WTC11 (cell line): ENCODE data around the gene ROBO2. TPM values are rescaled to one million over a fixed set of nuclear protein-coding genes. Genes with fewer than 3 reads are reported as not detected.
A peak's percentile ranks its signal among the peaks of the same experiment; 100 is the strongest.

ENCODE experiments used
- ATAC-seq: fragments of 200-7000 bp; cut with Tn5 transposase; 2 replicates; pipeline ENCODE4 v1.10.0; 2021; ENCODE audit warnings: mild to moderate bottlenecking, moderate library complexity
- CTCF ChIA-PET: fragments of 300-600 bp; sonication (Branson Sonifier 250); formaldehyde crosslinking; loops from one replicate; lab custom pipeline; 2021; ENCODE audit warnings: antibody characterized with exemption; lab: Charles Lee
- POLR2A ChIA-PET: fragments of 350-600 bp; sonication (Branson Sonifier 250); formaldehyde crosslinking; loops from one replicate; lab custom pipeline; 2021; ENCODE audit warnings: antibody characterized with exemption; lab: Charles Lee
- DNase-seq: peaks from one replicate; pipeline ENCODE4 v3.0.0; 2021; ENCODE audit warnings: low spot score
- H3K27ac Mint-ChIP-seq: 2 replicates; pipeline ENCODE4 v1.8.0; 2021; ENCODE audit warnings: mixed read lengths
- H3K27me3 Mint-ChIP-seq: 2 replicates; pipeline ENCODE4 v1.8.0; 2021; ENCODE audit warnings: low read depth, mild to moderate bottlenecking, moderate library complexity, mixed read lengths
- H3K36me3 Mint-ChIP-seq: 2 replicates; pipeline ENCODE4 v1.8.0; 2021; ENCODE audit warnings: mixed read lengths
- H3K4me1 Mint-ChIP-seq: 2 replicates; pipeline ENCODE4 v1.8.0; 2022; ENCODE audit warnings: mixed read lengths
- H3K4me3 Mint-ChIP-seq: 2 replicates; pipeline ENCODE4 v1.8.0; 2021; ENCODE audit warnings: mild to moderate bottlenecking, moderate library complexity, mixed read lengths
- H3K9me3 Mint-ChIP-seq: 2 replicates; pipeline ENCODE4 v1.8.0; 2021; ENCODE audit warnings: mixed read lengths
- CREB1 ChIP-seq: sonication (generic); formaldehyde crosslinking; IDR thresholded peaks from 2 replicates; pipeline ENCODE4 v1.8.0; 2023; ENCODE audit warnings: mild to moderate bottlenecking, missing genetic modification reagents
- FOXP1 ChIP-seq: sonication (generic); formaldehyde crosslinking; IDR thresholded peaks from 2 replicates; pipeline ENCODE4 v1.8.0; 2022; ENCODE audit warnings: missing genetic modification reagents, mild to moderate bottlenecking, moderate library complexity, borderline replicate concordance
- GABPB1 ChIP-seq: sonication (generic); formaldehyde crosslinking; IDR thresholded peaks from 2 replicates; pipeline ENCODE4 v1.8.1; 2023; ENCODE audit warnings: mild to moderate bottlenecking, missing genetic modification reagents
- GRHL2 ChIP-seq: fragments of 250-450 bp; sonication (Bioruptor Pico); IDR thresholded peaks from 2 replicates; pipeline ENCODE4 v1.8.0; 2022; ENCODE audit warnings: mild to moderate bottlenecking, moderate library complexity; ENCODE audit not compliant: insufficient replicate concordance, severe bottlenecking
- MXD4 ChIP-seq: fragments of 250-450 bp; sonication (Bioruptor Pico); IDR thresholded peaks from 2 replicates; pipeline ENCODE4 v1.8.0; 2021; ENCODE audit warnings: mild to moderate bottlenecking, moderate library complexity, borderline replicate concordance
- NR3C1 ChIP-seq: sonication (generic); formaldehyde crosslinking; conservative IDR thresholded peaks from 2 replicates; pipeline ENCODE4 v1.8.1; 2023; ENCODE audit warnings: low read depth, mild to moderate bottlenecking, missing genetic modification reagents
- PRRX2 ChIP-seq: fragments of 250-450 bp; sonication (Bioruptor Pico); IDR thresholded peaks from 2 replicates; pipeline ENCODE4 v1.8.0; 2021; ENCODE audit warnings: mild to moderate bottlenecking
- SMAD4 ChIP-seq: sonication (generic); formaldehyde crosslinking; IDR thresholded peaks from 2 replicates; pipeline ENCODE4 v1.8.0; 2022; ENCODE audit warnings: mild to moderate bottlenecking, missing genetic modification reagents
- ZNF121 ChIP-seq: sonication (generic); formaldehyde crosslinking; IDR thresholded peaks from 2 replicates; pipeline ENCODE4 v1.8.0; 2023; ENCODE audit warnings: missing genetic modification reagents
- ZNF219 ChIP-seq: sonication (generic); formaldehyde crosslinking; IDR thresholded peaks from 2 replicates; pipeline ENCODE4 v1.8.0; 2023; ENCODE audit warnings: missing genetic modification reagents, mild to moderate bottlenecking, borderline replicate concordance
- ZNF263 ChIP-seq: sonication (generic); formaldehyde crosslinking; IDR thresholded peaks from 2 replicates; pipeline ENCODE4 v1.8.1; 2022; ENCODE audit warnings: low read depth, mild to moderate bottlenecking, moderate library complexity, missing genetic modification reagents
- total RNA-seq: library from RNA; stranded (reverse); gene quantifications from 3 replicates; pipeline ENCODE4 v1.2.3, GENCODE V29; 2021
- TF ChIP-seq, protein P1 (sequence below): sonication (generic); formaldehyde crosslinking; IDR thresholded peaks from 2 replicates; pipeline ENCODE4 v1.8.1; 2022; ENCODE audit warnings: low read depth, mild to moderate bottlenecking, moderate library complexity, missing genetic modification reagents, borderline replicate concordance
- TF ChIP-seq, protein P2 (sequence below): fragments of 200-600 bp; IDR thresholded peaks from 2 replicates; pipeline ENCODE4 v1.8.0; 2022; ENCODE audit warnings: antibody characterized with exemption
- TF ChIP-seq, protein P3 (sequence below): sonication (generic); formaldehyde crosslinking; IDR thresholded peaks from 2 replicates; pipeline ENCODE4 v1.8.0; 2023; ENCODE audit warnings: mild to moderate bottlenecking, missing genetic modification reagents
- TF ChIP-seq, protein P4 (sequence below): fragments of 250-450 bp; sonication (Bioruptor Pico); IDR thresholded peaks from 2 replicates; pipeline ENCODE4 v1.9.0; 2021; ENCODE audit warnings: moderate library complexity, mild to moderate bottlenecking, inconsistent platforms, borderline replicate concordance
- TF ChIP-seq, protein P5 (sequence below): sonication (generic); formaldehyde crosslinking; IDR thresholded peaks from 2 replicates; pipeline ENCODE4 v1.8.1; 2022; ENCODE audit warnings: low read depth, missing genetic modification reagents, borderline replicate concordance
- TF ChIP-seq, protein P6 (sequence below): sonication (generic); formaldehyde crosslinking; IDR thresholded peaks from 2 replicates; pipeline ENCODE4 v1.8.0; 2022; ENCODE audit warnings: mild to moderate bottlenecking, missing genetic modification reagents
- TF ChIP-seq, protein P7 (sequence below): sonication (generic); formaldehyde crosslinking; IDR thresholded peaks from 2 replicates; pipeline ENCODE4 v1.8.1; 2023; ENCODE audit warnings: mild to moderate bottlenecking, missing genetic modification reagents, moderate library complexity

Gene ROBO2
- total RNA-seq, 1 experiment from 2014 or later, result 11.7 TPM

DNA sequence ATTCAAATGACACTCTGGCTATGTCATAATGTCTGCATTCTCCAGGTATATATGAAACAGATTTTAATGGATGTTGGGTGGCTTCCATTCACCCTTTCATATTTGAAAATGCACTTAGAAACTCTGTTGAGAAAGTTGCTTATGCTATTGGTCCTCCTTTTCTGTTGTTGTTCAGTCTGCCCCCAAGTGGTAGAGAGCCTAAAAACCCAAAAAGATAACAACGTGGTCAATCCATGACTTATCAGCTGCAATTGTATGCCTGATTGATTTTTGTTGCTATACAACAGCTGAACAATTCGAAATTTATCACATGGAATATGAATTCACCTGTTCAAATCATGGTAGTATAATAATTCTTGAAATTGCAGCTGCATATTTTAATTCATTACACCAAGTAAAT, 279.8 kb downstream of the ROBO2 start:
- ATAC-seq (peak; percentile 73), DNase-seq (no peak)
- no peak for TF ChIP-seq PRRX2 (CRISPR knock-in tag)
- TF ChIP-seq, protein P1, sequence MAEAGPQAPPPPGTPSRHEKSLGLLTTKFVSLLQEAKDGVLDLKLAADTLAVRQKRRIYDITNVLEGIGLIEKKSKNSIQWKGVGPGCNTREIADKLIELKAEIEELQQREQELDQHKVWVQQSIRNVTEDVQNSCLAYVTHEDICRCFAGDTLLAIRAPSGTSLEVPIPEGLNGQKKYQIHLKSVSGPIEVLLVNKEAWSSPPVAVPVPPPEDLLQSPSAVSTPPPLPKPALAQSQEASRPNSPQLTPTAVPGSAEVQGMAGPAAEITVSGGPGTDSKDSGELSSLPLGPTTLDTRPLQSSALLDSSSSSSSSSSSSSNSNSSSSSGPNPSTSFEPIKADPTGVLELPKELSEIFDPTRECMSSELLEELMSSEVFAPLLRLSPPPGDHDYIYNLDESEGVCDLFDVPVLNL (CRISPR knock-in tag), result no peak
- no peak for TF ChIP-seq ZNF121 (CRISPR knock-in tag)
- TF ChIP-seq, protein P2, sequence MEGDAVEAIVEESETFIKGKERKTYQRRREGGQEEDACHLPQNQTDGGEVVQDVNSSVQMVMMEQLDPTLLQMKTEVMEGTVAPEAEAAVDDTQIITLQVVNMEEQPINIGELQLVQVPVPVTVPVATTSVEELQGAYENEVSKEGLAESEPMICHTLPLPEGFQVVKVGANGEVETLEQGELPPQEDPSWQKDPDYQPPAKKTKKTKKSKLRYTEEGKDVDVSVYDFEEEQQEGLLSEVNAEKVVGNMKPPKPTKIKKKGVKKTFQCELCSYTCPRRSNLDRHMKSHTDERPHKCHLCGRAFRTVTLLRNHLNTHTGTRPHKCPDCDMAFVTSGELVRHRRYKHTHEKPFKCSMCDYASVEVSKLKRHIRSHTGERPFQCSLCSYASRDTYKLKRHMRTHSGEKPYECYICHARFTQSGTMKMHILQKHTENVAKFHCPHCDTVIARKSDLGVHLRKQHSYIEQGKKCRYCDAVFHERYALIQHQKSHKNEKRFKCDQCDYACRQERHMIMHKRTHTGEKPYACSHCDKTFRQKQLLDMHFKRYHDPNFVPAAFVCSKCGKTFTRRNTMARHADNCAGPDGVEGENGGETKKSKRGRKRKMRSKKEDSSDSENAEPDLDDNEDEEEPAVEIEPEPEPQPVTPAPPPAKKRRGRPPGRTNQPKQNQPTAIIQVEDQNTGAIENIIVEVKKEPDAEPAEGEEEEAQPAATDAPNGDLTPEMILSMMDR, result 0 out of 2 replicates have a peak, but pooled peaks have one; percentile 25
- TF ChIP-seq SMAD4 (CRISPR knock-in tag), result no peak
- TF ChIP-seq, protein P3, sequence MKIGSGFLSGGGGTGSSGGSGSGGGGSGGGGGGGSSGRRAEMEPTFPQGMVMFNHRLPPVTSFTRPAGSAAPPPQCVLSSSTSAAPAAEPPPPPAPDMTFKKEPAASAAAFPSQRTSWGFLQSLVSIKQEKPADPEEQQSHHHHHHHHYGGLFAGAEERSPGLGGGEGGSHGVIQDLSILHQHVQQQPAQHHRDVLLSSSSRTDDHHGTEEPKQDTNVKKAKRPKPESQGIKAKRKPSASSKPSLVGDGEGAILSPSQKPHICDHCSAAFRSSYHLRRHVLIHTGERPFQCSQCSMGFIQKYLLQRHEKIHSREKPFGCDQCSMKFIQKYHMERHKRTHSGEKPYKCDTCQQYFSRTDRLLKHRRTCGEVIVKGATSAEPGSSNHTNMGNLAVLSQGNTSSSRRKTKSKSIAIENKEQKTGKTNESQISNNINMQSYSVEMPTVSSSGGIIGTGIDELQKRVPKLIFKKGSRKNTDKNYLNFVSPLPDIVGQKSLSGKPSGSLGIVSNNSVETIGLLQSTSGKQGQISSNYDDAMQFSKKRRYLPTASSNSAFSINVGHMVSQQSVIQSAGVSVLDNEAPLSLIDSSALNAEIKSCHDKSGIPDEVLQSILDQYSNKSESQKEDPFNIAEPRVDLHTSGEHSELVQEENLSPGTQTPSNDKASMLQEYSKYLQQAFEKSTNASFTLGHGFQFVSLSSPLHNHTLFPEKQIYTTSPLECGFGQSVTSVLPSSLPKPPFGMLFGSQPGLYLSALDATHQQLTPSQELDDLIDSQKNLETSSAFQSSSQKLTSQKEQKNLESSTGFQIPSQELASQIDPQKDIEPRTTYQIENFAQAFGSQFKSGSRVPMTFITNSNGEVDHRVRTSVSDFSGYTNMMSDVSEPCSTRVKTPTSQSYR (CRISPR knock-in tag), result no peak
- TF ChIP-seq GABPB1, result no peak
- H3K4me1 Mint-ChIP-seq, result peaks cover 13% of the 10 kb centered on the region
- no peak overlapping the region for H3K27ac Mint-ChIP-seq
- no peaks in the 10 kb centered on the region for H3K27me3 Mint-ChIP-seq
- H3K4me3 Mint-ChIP-seq, result no peak overlapping the region
- H3K36me3 Mint-ChIP-seq, result no peaks in the 10 kb centered on the region
- POLR2A ChIA-PET, result interaction anchor here (0.6 kb wide), 1 partner anchor 282 kb away, joined by 4 read pairs; no protein-coding TSS in a partner anchor
- CTCF ChIA-PET, result interaction anchor here (0.7 to 3.7 kb wide), 30 partner anchors 10 to 1180 kb away, joined by 3 to 59 read pairs (median 4); partner anchors contain the start of gene ROBO2
- no peaks in the 10 kb centered on the region for H3K9me3 Mint-ChIP-seq

DNA sequence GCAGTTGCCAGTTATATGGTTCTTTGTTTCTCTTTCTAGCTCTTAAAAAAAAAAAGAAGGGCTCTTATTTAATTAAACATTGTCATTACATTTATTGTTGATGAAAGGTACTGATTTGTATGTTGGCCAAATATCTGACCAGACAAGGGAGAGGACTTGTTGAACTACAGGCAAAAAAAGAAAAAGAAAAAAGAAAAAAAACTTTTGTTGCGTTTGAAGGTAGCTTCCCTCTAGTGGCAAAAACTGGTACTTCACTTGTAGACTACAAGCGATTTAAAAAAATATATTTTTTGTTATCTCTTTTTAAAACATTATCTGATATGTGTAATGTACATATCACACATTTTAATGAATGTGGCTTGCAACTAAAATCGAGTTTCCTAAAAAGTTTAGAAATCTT, 280.6 kb downstream of the ROBO2 start:
- ATAC-seq (no peak), DNase-seq (no peak)
- H3K4me3 Mint-ChIP-seq, result no peak overlapping the region
- POLR2A ChIA-PET, result interaction anchor here (0.6 kb wide), 1 partner anchor 282 kb away, joined by 4 read pairs; no protein-coding TSS in a partner anchor
- no peaks in the 10 kb centered on the region for H3K27me3 Mint-ChIP-seq
- H3K4me1 Mint-ChIP-seq, result peaks cover 13% of the 10 kb centered on the region
- H3K9me3 Mint-ChIP-seq, result no peaks in the 10 kb centered on the region
- no peak overlapping the region for H3K27ac Mint-ChIP-seq
- CTCF ChIA-PET, result interaction anchor here (0.7 to 3.7 kb wide), 38 partner anchors 9 to 1179 kb away, joined by 3 to 59 read pairs (median 4); partner anchors contain the start of gene ROBO2
- TF ChIP-seq, protein P4, sequence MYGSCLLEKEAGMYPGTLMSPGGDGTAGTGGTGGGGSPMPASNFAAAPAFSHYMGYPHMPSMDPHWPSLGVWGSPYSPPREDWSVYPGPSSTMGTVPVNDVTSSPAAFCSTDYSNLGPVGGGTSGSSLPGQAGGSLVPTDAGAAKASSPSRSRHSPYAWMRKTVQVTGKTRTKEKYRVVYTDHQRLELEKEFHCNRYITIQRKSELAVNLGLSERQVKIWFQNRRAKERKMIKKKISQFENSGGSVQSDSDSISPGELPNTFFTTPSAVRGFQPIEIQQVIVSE (CRISPR knock-in tag), result no peak
- TF ChIP-seq, protein P2, result peak; percentile 71
- H3K36me3 Mint-ChIP-seq, result no peaks in the 10 kb centered on the region

DNA sequence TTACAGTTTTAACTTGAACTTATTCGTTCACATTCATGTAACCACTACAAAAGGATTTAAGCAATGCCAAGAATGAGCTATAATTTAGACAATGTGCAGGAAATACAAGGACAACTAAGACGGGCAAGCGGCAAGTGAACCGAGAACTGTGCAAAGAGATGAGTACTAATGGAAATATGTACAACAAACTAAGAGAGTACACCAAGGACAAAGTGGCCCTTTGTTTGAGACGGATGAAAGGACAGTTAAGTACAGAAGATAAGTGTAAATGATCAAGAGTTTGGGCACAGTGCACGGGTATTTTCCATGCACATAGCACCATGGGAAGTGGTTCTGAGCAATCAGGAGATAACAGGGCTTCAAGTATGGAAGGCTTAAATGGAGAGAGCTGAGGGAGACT, 281.7 kb downstream of the ROBO2 start:
- peaks cover 13% of the 10 kb centered on the region for H3K4me1 Mint-ChIP-seq
- H3K27me3 Mint-ChIP-seq, result no peaks in the 10 kb centered on the region
- no peaks in the 10 kb centered on the region for H3K9me3 Mint-ChIP-seq
- POLR2A ChIA-PET, result no interaction called here
- ATAC-seq, result no peak
- DNase-seq, result no peak
- H3K36me3 Mint-ChIP-seq, result no peaks in the 10 kb centered on the region
- H3K4me3 Mint-ChIP-seq, result no peak overlapping the region
- CTCF ChIA-PET, result interaction anchor here (2.3 to 3.7 kb wide), 4 partner anchors 12 to 283 kb away, joined by 13 to 59 read pairs (median 22); partner anchors contain the start of gene ROBO2
- H3K27ac Mint-ChIP-seq, result peak overlapping the region; percentile 20; the same call in 1 of the 2 replicates
- TF ChIP-seq, protein P5, sequence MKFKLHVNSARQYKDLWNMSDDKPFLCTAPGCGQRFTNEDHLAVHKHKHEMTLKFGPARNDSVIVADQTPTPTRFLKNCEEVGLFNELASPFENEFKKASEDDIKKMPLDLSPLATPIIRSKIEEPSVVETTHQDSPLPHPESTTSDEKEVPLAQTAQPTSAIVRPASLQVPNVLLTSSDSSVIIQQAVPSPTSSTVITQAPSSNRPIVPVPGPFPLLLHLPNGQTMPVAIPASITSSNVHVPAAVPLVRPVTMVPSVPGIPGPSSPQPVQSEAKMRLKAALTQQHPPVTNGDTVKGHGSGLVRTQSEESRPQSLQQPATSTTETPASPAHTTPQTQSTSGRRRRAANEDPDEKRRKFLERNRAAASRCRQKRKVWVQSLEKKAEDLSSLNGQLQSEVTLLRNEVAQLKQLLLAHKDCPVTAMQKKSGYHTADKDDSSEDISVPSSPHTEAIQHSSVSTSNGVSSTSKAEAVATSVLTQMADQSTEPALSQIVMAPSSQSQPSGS (CRISPR knock-in tag), result no peak
- TF ChIP-seq GRHL2 (CRISPR knock-in tag) (no peak), ZNF219 (CRISPR knock-in tag) (no peak), FOXP1 (no peak), MXD4 (CRISPR knock-in tag) (no peak), NR3C1 (CRISPR knock-in tag) (no peak), ZNF263 (no peak), CREB1 (no peak)
- TF ChIP-seq, protein P6, sequence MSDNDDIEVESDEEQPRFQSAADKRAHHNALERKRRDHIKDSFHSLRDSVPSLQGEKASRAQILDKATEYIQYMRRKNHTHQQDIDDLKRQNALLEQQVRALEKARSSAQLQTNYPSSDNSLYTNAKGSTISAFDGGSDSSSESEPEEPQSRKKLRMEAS (CRISPR knock-in tag), result no peak
- TF ChIP-seq, protein P7, sequence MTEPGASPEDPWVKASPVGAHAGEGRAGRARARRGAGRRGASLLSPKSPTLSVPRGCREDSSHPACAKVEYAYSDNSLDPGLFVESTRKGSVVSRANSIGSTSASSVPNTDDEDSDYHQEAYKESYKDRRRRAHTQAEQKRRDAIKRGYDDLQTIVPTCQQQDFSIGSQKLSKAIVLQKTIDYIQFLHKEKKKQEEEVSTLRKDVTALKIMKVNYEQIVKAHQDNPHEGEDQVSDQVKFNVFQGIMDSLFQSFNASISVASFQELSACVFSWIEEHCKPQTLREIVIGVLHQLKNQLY, result no peak
